ENCODE results near the gene CNTNAP5. TPM values are rescaled to one million over a fixed set of nuclear protein-coding genes. Genes with fewer than 3 reads are reported as not detected.

Gene CNTNAP5
- total RNA-seq, 4 donors from 2014 or later: not detected

GRCh38 chr2:124480958-124481357 lies 455.9 kb downstream of the CNTNAP5 start:
- DNase-seq: no peak
- ATAC-seq: no peak
- Histone ChIP-seq H3K27me3 (no peaks in the 10 kb centered on the region), H3K27ac (no peak overlapping the region), H3K4me1 (no peaks in the 10 kb centered on the region), H3K9me3 (no peaks in the 10 kb centered on the region), H3K4me3 (no peak overlapping the region), H3K36me3 (no peaks in the 10 kb centered on the region)
- TF ChIP-seq CTCF (IDR thresholded peaks at IDR 0.05 in 4 of 5, conservative IDR thresholded peaks at IDR 0.05 in 1 of 5) (no peak), POLR2A (IDR thresholded peaks at IDR 0.05) (no peak)
- intact Hi-C loops (cut with DNase I; ENCODE audit: low total_unique reads): no loop called here
- in situ Hi-C loops (cut with MboI; ENCODE audit: low sequenced_read_pairs in 4 of 4): no loop called here

GRCh38 chr2:124482044-124482443 lies 457.0 kb downstream of the CNTNAP5 start:
- intact Hi-C loops (cut with DNase I; ENCODE audit: low total_unique reads): no loop called here
- no peaks in the 10 kb centered on the region for H3K27me3 ChIP-seq

GRCh38 chr2:124482551-124482950 lies 457.5 kb downstream of the CNTNAP5 start:
- ATAC-seq (no peak), DNase-seq (no peak)
- in situ Hi-C loops (cut with MboI; ENCODE audit: low sequenced_read_pairs in 4 of 4): no loop called here
- Histone ChIP-seq H3K4me3 (no peak overlapping the region), H3K27ac (no peak overlapping the region), H3K4me1 (no peaks in the 10 kb centered on the region), H3K9me3 (no peaks in the 10 kb centered on the region), H3K27me3 (no peaks in the 10 kb centered on the region), H3K36me3 (no peaks in the 10 kb centered on the region)
- TF ChIP-seq CTCF (IDR thresholded peaks at IDR 0.05 in 4 of 5, conservative IDR thresholded peaks at IDR 0.05 in 1 of 5) (no peak), POLR2A (IDR thresholded peaks at IDR 0.05) (no peak)
- intact Hi-C loops (cut with DNase I; ENCODE audit: low total_unique reads): no loop called here

More at GRCh38 chr2:124482044-124482443, 457.0 kb downstream of the CNTNAP5 start:
- Histone ChIP-seq H3K4me3 (no peak overlapping the region), H3K36me3 (no peaks in the 10 kb centered on the region), H3K27ac (no peak overlapping the region), H3K9me3 (no peaks in the 10 kb centered on the region), H3K4me1 (no peaks in the 10 kb centered on the region)
- in situ Hi-C loops (cut with MboI; ENCODE audit: low sequenced_read_pairs in 4 of 4): no loop called here
- DNase-seq (no peak), ATAC-seq (no peak)
- TF ChIP-seq CTCF (IDR thresholded peaks at IDR 0.05 in 4 of 5, conservative IDR thresholded peaks at IDR 0.05 in 1 of 5) (no peak), POLR2A (IDR thresholded peaks at IDR 0.05) (no peak)

- no peaks in the 10 kb centered on the region for H3K4me1 ChIP-seq
- intact Hi-C loops (cut with DNase I; ENCODE audit: low total_unique reads) (no loop called here), in situ Hi-C loops (cut with MboI; ENCODE audit: low sequenced_read_pairs in 4 of 4) (no loop called here)
- H3K36me3 ChIP-seq: no peaks in the 10 kb centered on the region
- H3K27me3 ChIP-seq: no peaks in the 10 kb centered on the region
- no peak for TF ChIP-seq CTCF (IDR thresholded peaks at IDR 0.05 in 4 of 5, conservative IDR thresholded peaks at IDR 0.05 in 1 of 5)
- TF ChIP-seq POLR2A (IDR thresholded peaks at IDR 0.05): no peak
- no peaks in the 10 kb centered on the region for H3K9me3 ChIP-seq
- no peak overlapping the region for H3K27ac ChIP-seq
- ATAC-seq (no peak), DNase-seq (no peak)
- H3K4me3 ChIP-seq: no peak overlapping the region
These were observed 460.6 kb downstream of the CNTNAP5 start for GRCh38 chr2:124485659-124486058.

GRCh38 chr2:124489686-124490085 lies 464.6 kb downstream of the CNTNAP5 start:
- intact Hi-C loops (cut with DNase I; ENCODE audit: low total_unique reads): no loop called here
- Histone ChIP-seq H3K4me1 (no peaks in the 10 kb centered on the region), H3K27ac (no peak overlapping the region), H3K27me3 (no peaks in the 10 kb centered on the region), H3K9me3 (no peaks in the 10 kb centered on the region), H3K36me3 (no peaks in the 10 kb centered on the region), H3K4me3 (no peak overlapping the region)
- in situ Hi-C loops (cut with MboI; ENCODE audit: low sequenced_read_pairs in 4 of 4): no loop called here
- no peak for TF ChIP-seq POLR2A (IDR thresholded peaks at IDR 0.05)
- no peak for TF ChIP-seq CTCF (IDR thresholded peaks at IDR 0.05 in 4 of 5, conservative IDR thresholded peaks at IDR 0.05 in 1 of 5)
- no peak for DNase-seq
- no peak for ATAC-seq

All from gastrocnemius medialis (tissue), 4 donors.